Astrocyte (in vitro differentiated cells and primary cell): ENCODE data around the gene MECP2. TPM values are rescaled to one million over a fixed set of nuclear protein-coding genes. Genes with fewer than 3 reads are reported as not detected.

Source experiments
- DNase-seq: peaks from one replicate; pipeline ENCODE4 v3.0.0-alpha.2; 2010; ENCODE audit warnings: low read depth
- FAIRE-seq: peaks from 2 replicates; lab custom pipeline; 2011; peaks lifted over from hg19 to GRCh38; lab: Jason Lieb, UNC
- H2AFZ ChIP-seq: 2 replicates; pipeline ENCODE4 v1.6.0; 2012; ENCODE audit warnings: low read depth, low read length, inconsistent platforms
- H3K27ac ChIP-seq: 2 replicates; pipeline ENCODE4 v1.5.1; 2011; ENCODE audit warnings: low read depth, low read length, inconsistent platforms
- H3K27me3 ChIP-seq: 2 replicates; pipeline ENCODE4 v1.6.0; 2011; ENCODE audit warnings: low read length, inconsistent platforms; ENCODE audit not compliant: insufficient read depth
- H3K36me3 ChIP-seq: 2 replicates; pipeline ENCODE4 v1.5.1; 2011; ENCODE audit warnings: low read length, inconsistent platforms; ENCODE audit not compliant: insufficient read depth
- H3K4me1 ChIP-seq: 2 replicates; pipeline ENCODE4 v1.5.1; 2011; ENCODE audit warnings: low read length, inconsistent platforms; ENCODE audit not compliant: insufficient read depth
- H3K4me2 ChIP-seq: 2 replicates; pipeline ENCODE4 v1.6.0; 2012; ENCODE audit warnings: low read length, inconsistent platforms
- H3K4me3 ChIP-seq: 2 replicates; pipeline ENCODE4 v1.5.1; 2011; ENCODE audit warnings: low read depth, mild to moderate bottlenecking, low read length, inconsistent platforms; ENCODE audit not compliant: insufficient read depth
- H3K79me2 ChIP-seq: 2 replicates; pipeline ENCODE4 v1.6.0; 2012; ENCODE audit warnings: mild to moderate bottlenecking, low read length, inconsistent platforms; ENCODE audit not compliant: insufficient read depth
- H3K9ac ChIP-seq: 2 replicates; pipeline ENCODE4 v1.6.0; 2012; ENCODE audit warnings: mild to moderate bottlenecking, low read length, inconsistent platforms
- H3K9me3 ChIP-seq: 2 replicates; pipeline ENCODE4 v1.5.1; 2012; ENCODE audit warnings: low read depth, mild to moderate bottlenecking, low read length, inconsistent platforms; ENCODE audit not compliant: insufficient read depth
- H4K20me1 ChIP-seq: 2 replicates; pipeline ENCODE4 v1.6.0; 2012; ENCODE audit warnings: low read length, inconsistent platforms; ENCODE audit not compliant: insufficient read depth
- H3K27ac Mint-ChIP-seq: one replicate; pipeline ENCODE4 v1.8.0; 2021; ENCODE audit warnings: mild to moderate bottlenecking, mixed read lengths; ENCODE audit not compliant: unreplicated experiment
- H3K27me3 Mint-ChIP-seq: one replicate; pipeline ENCODE4 v1.8.0; 2021; ENCODE audit warnings: low read depth, mixed read lengths; ENCODE audit not compliant: unreplicated experiment
- H3K36me3 Mint-ChIP-seq: one replicate; pipeline ENCODE4 v1.8.0; 2021; ENCODE audit warnings: low read depth, mixed read lengths; ENCODE audit not compliant: unreplicated experiment
- H3K4me1 Mint-ChIP-seq: one replicate; pipeline ENCODE4 v1.8.0; 2021; ENCODE audit warnings: low read depth, mixed read lengths; ENCODE audit not compliant: unreplicated experiment
- H3K4me3 Mint-ChIP-seq: one replicate; pipeline ENCODE4 v1.8.0; 2021; ENCODE audit warnings: mild to moderate bottlenecking, moderate library complexity, mixed read lengths; ENCODE audit not compliant: unreplicated experiment
- H3K9me3 Mint-ChIP-seq: one replicate; pipeline ENCODE4 v1.8.0; 2021; ENCODE audit warnings: mild to moderate bottlenecking, mixed read lengths; ENCODE audit not compliant: unreplicated experiment
- EZH2 ChIP-seq: IDR thresholded peaks from 2 replicates; pipeline ENCODE4 v1.6.1; 2012; ENCODE audit warnings: mild to moderate bottlenecking, low read length, inconsistent platforms; ENCODE audit not compliant: insufficient read depth
- total RNA-seq: library from RNA; stranded (reverse); gene quantifications from 2 replicates; pipeline ENCODE4 v1.2.1, GENCODE V29; 2021
- TF ChIP-seq, protein P1 (sequence below): IDR thresholded peaks from 2 replicates; pipeline ENCODE4 v1.5.1; 2011; ENCODE audit warnings: low read depth, mild to moderate bottlenecking, inconsistent platforms, low read length, moderate library complexity; ENCODE audit not compliant: insufficient read depth

Gene MECP2
- total RNA-seq, 1 donor from 2014 or later: 36.2 TPM

DNA sequence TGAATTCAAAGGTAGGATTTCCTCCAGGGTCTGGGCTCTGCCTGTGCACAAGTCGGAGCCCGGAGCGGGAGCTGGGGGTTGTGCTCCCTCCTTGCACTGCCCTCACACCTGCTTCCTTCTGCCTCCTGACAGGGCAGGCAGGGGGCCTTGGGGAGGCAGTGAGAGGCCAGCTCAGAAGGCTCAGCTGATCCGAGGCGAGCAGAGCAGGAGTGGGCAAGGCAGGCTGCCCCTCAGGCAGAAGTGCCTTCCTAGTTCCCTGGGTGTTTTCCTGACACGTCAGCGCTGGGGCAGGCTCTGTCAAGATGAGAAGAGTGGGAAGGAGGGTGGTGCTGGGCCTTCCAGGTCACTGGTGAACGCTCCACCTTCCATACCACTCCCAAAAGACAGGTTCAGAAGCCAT is 72.3 kb downstream of the MECP2 start:
- FAIRE-seq (no peak), DNase-seq (no peak)
- Histone ChIP-seq H3K79me2 (no peaks in the 10 kb centered on the region), H2AFZ (no peak overlapping the region), H3K27me3 (no peaks in the 10 kb centered on the region), H3K36me3 (no peaks in the 10 kb centered on the region), H3K27ac (no peak overlapping the region), H3K4me2 (no peak overlapping the region), H3K4me3 (no peak overlapping the region), H3K4me1 (peaks cover 14% of the 10 kb centered on the region), H3K9ac (no peak overlapping the region), H3K9me3 (no peaks in the 10 kb centered on the region), H4K20me1 (no peaks in the 10 kb centered on the region)
- Mint-ChIP-seq H3K36me3 (no peaks in the 10 kb centered on the region), H3K4me1 (peaks cover 14% of the 10 kb centered on the region), H3K4me3 (no peak overlapping the region), H3K27ac (peak overlapping the region; percentile 26), H3K27me3 (no peaks in the 10 kb centered on the region), H3K9me3 (no peaks in the 10 kb centered on the region)
- TF ChIP-seq, protein P1, sequence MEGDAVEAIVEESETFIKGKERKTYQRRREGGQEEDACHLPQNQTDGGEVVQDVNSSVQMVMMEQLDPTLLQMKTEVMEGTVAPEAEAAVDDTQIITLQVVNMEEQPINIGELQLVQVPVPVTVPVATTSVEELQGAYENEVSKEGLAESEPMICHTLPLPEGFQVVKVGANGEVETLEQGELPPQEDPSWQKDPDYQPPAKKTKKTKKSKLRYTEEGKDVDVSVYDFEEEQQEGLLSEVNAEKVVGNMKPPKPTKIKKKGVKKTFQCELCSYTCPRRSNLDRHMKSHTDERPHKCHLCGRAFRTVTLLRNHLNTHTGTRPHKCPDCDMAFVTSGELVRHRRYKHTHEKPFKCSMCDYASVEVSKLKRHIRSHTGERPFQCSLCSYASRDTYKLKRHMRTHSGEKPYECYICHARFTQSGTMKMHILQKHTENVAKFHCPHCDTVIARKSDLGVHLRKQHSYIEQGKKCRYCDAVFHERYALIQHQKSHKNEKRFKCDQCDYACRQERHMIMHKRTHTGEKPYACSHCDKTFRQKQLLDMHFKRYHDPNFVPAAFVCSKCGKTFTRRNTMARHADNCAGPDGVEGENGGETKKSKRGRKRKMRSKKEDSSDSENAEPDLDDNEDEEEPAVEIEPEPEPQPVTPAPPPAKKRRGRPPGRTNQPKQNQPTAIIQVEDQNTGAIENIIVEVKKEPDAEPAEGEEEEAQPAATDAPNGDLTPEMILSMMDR: no peak
- no peak for TF ChIP-seq EZH2

- FAIRE-seq: no peak
- Mint-ChIP-seq H3K36me3 (no peaks in the 10 kb centered on the region), H3K9me3 (no peaks in the 10 kb centered on the region), H3K4me3 (no peak overlapping the region), H3K27me3 (no peaks in the 10 kb centered on the region), H3K27ac (no peak overlapping the region), H3K4me1 (peaks cover 14% of the 10 kb centered on the region)
- TF ChIP-seq, protein P1: no peak
- no peak for TF ChIP-seq EZH2
- no peak for DNase-seq
- H3K79me2 ChIP-seq: peaks cover 2% of the 10 kb centered on the region
- H3K4me1 ChIP-seq: peaks cover 16% of the 10 kb centered on the region
- H3K36me3 ChIP-seq: no peaks in the 10 kb centered on the region
- H3K27ac ChIP-seq: no peak overlapping the region
- H3K9me3 ChIP-seq: no peaks in the 10 kb centered on the region
- no peaks in the 10 kb centered on the region for H4K20me1 ChIP-seq
- H3K4me2 ChIP-seq: no peak overlapping the region
- no peaks in the 10 kb centered on the region for H3K27me3 ChIP-seq
- no peak overlapping the region for H2AFZ ChIP-seq
- no peak overlapping the region for H3K9ac ChIP-seq
- no peak overlapping the region for H3K4me3 ChIP-seq
Observed at GRCh38 chrX:154024271-154024670, 73.2 kb downstream of the MECP2 start.

DNA sequence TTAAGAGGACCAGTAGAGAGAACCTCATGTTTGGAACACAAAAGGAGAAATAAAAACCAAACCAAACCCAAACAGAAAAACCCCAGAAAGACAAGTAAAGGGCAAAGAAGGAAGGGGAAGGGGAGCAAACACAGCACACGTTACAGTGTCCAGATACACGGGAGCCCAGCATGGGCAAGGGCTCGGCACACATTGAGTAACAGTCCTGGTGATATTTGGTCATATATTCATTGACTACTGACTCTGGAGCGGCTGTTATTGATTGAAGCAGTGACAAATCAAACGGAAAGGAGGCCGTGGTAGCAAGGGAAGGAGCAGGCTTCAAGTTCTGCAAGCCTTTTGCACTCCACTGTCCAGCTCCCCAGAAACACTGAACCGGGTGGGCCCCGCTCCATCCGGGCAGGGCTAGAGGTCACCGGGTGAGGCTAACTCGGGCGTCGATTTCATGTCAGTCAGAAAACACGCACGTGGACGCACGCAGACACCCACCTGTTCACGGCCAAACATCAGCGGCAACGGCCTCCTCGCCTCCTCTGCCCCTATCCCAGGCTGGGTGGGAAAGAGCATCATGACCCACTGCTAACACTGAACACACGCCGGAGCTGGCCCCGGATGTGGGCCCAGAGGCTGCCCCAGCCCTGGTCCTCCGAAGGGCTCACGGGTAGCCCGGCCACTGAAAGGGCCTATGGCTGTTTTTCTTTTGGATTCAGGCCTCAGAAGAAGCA is 74.1 kb downstream of the MECP2 start:
- H3K27ac Mint-ChIP-seq: no peak overlapping the region
- no peak overlapping the region for H2AFZ ChIP-seq
- no peaks in the 10 kb centered on the region for H3K9me3 Mint-ChIP-seq
- no peaks in the 10 kb centered on the region for H3K36me3 Mint-ChIP-seq
- H3K4me1 Mint-ChIP-seq: peaks cover 16% of the 10 kb centered on the region
- TF ChIP-seq EZH2: no peak
- TF ChIP-seq, protein P1: no peak
- no peak overlapping the region for H3K4me2 ChIP-seq
- no peaks in the 10 kb centered on the region for H3K9me3 ChIP-seq
- H4K20me1 ChIP-seq: no peaks in the 10 kb centered on the region
- DNase-seq: no peak
- no peaks in the 10 kb centered on the region for H3K27me3 ChIP-seq
- no peaks in the 10 kb centered on the region for H3K36me3 ChIP-seq
- no peak overlapping the region for H3K27ac ChIP-seq
- no peak overlapping the region for H3K9ac ChIP-seq
- H3K4me1 ChIP-seq: peaks cover 17% of the 10 kb centered on the region
- peaks cover 11% of the 10 kb centered on the region for H3K79me2 ChIP-seq
- H3K4me3 Mint-ChIP-seq: no peak overlapping the region
- no peak overlapping the region for H3K4me3 ChIP-seq
- no peak for FAIRE-seq
- no peaks in the 10 kb centered on the region for H3K27me3 Mint-ChIP-seq
